Keratinocyte (primary cell): ENCODE measurements around the gene BDKRB2. TPM values are rescaled to one million over a fixed set of nuclear protein-coding genes. Genes with fewer than 3 reads are reported as not detected.

Experiments
- DNase-seq: peaks from one replicate; pipeline ENCODE4 v3.0.0-alpha.2; 2011; ENCODE audit warnings: low read depth, missing footprints, low spot score
- FAIRE-seq: peaks from 2 replicates; lab custom pipeline; 2011; peaks lifted over from hg19 to GRCh38; lab: Jason Lieb, UNC
- H2AFZ ChIP-seq: 2 replicates; pipeline ENCODE4 v1.6.0; 2012; ENCODE audit warnings: low read length, control low read depth, inconsistent platforms; ENCODE audit not compliant: control insufficient read depth
- H3K27ac ChIP-seq: 2 replicates; pipeline ENCODE4 v1.5.1; 2011; ENCODE audit warnings: low read length; ENCODE audit not compliant: control insufficient read depth, insufficient read depth
- H3K27me3 ChIP-seq: 3 replicates; pipeline ENCODE4 v1.6.0; 2011; ENCODE audit warnings: low read length; ENCODE audit not compliant: control insufficient read depth, insufficient read depth; ENCODE audit errors: extremely low read depth
- H3K36me3 ChIP-seq, 2 experiments: 2 replicates in 1 of 2; 3 replicates in 1 of 2; pipeline ENCODE4 v1.5.1; 2011; ENCODE audit warnings: low read length in 2 of 2, mild to moderate bottlenecking in 1 of 2; ENCODE audit not compliant: control insufficient read depth in 2 of 2, insufficient read depth in 2 of 2; ENCODE audit errors: extremely low read depth in 1 of 2
- H3K4me1 ChIP-seq: 3 replicates; pipeline ENCODE4 v1.5.1; 2011; ENCODE audit warnings: low read length; ENCODE audit not compliant: control insufficient read depth, insufficient read depth; ENCODE audit errors: extremely low read depth
- H3K4me2 ChIP-seq: 3 replicates; pipeline ENCODE4 v1.6.0; 2011; ENCODE audit warnings: low read depth, low read length; ENCODE audit not compliant: control insufficient read depth, insufficient read depth; ENCODE audit errors: extremely low read depth
- H3K4me3 ChIP-seq, 3 experiments: fragments of 200-600 bp in 1 of 3; sonication (generic) in 1 of 3; 2 replicates in 2 of 3; 3 replicates in 1 of 3; pipeline ENCODE4 v1.5.1; 2011 to 2016; ENCODE audit warnings: low read length in 3 of 3, mild to moderate bottlenecking in 3 of 3, control low read depth in 2 of 3, inconsistent platforms in 1 of 3, low read depth in 1 of 3, mixed read lengths in 1 of 3, mixed run types in 1 of 3, moderate library complexity in 1 of 3; ENCODE audit not compliant: control insufficient read depth in 2 of 3, insufficient read depth in 2 of 3; ENCODE audit errors: extremely low read depth in 1 of 3
- H3K79me2 ChIP-seq: 2 replicates; pipeline ENCODE4 v1.6.0; 2012; ENCODE audit warnings: low read length; ENCODE audit not compliant: control insufficient read depth, insufficient read depth
- H3K9ac ChIP-seq: 3 replicates; pipeline ENCODE4 v1.6.0; 2011; ENCODE audit warnings: low read length; ENCODE audit not compliant: control insufficient read depth, insufficient read depth; ENCODE audit errors: extremely low read depth
- H3K9me1 ChIP-seq: 3 replicates; pipeline ENCODE4 v1.6.0; 2011; ENCODE audit warnings: low read length; ENCODE audit not compliant: control insufficient read depth, insufficient read depth; ENCODE audit errors: extremely low read depth
- H3K9me3 ChIP-seq: 2 replicates; pipeline ENCODE4 v1.5.1; 2012; ENCODE audit warnings: low read depth, low read length; ENCODE audit not compliant: control insufficient read depth
- H4K20me1 ChIP-seq: 3 replicates; pipeline ENCODE4 v1.6.0; 2011; ENCODE audit warnings: low read length; ENCODE audit not compliant: control insufficient read depth, insufficient read depth; ENCODE audit errors: extremely low read depth
- CTCF ChIP-seq, 3 experiments: IDR thresholded peaks in 1 of 3; conservative IDR thresholded peaks in 1 of 3; optimal IDR thresholded peaks in 1 of 3; 2 replicates in 2 of 3; 3 replicates in 1 of 3; pipeline versions ENCODE3 to v1.5.1; 2011; ENCODE audit warnings: low read length in 3 of 3, mild to moderate bottlenecking in 3 of 3, moderate library complexity in 2 of 3, control low read depth in 1 of 3, inconsistent platforms in 1 of 3; ENCODE audit not compliant: insufficient read depth in 2 of 3; ENCODE audit errors: extremely low read depth in 1 of 3
- EZH2 ChIP-seq: IDR thresholded peaks from one replicate; pipeline ENCODE4 v1.6.1; 2012; ENCODE audit warnings: inconsistent platforms, mild to moderate bottlenecking, low read length, moderate library complexity
- dilution Hi-C: fragments of 300-500 bp; cut with MboI; formaldehyde crosslinking; loops from one replicate; pipeline ENCODE4 v1.7.0; 2020; ENCODE audit warnings: low sequenced_read_pairs; ENCODE audit not compliant: extremely low pct_ligation_motif_present
- polyA plus RNA-seq, 5 experiments: library from polyadenylated mRNA; depleted of rRNA in 3 of 5; stranded (reverse) in 3 of 5; stranded (forward) in 1 of 5; unstranded in 1 of 5; fragments of >200 nt; gene quantifications; 1 replicate in 1 of 5; 2 replicates in 3 of 5; 3 replicates in 1 of 5; pipeline versions ENCODE4 v1.2.1 to v1.2.3, GENCODE V29; 2011 to 2012; ENCODE audit warnings: missing spikeins in 2 of 5, low read depth in 1 of 5, low replicate concordance in 1 of 5

Gene BDKRB2
- polyA plus RNA-seq, 1 donor (not counting 4 experiments of a cell fraction or from before 2014, with no cell fraction given) = 13.2 TPM

- Histone ChIP-seq H3K4me2 (peak overlapping the region; percentile 59), H3K4me1 (peaks cover 47% of the 10 kb centered on the region), H3K36me3 (no peaks in the 10 kb centered on the region), H3K27ac (peak overlapping the region; percentile 94), H3K27me3 (no peaks in the 10 kb centered on the region), H3K9me3 (peaks cover 2% of the 10 kb centered on the region), H2AFZ (no peak overlapping the region), H3K79me2 (no peaks in the 10 kb centered on the region), H4K20me1 (no peaks in the 10 kb centered on the region), H3K4me3 (peak overlapping the region in 1 of 3 experiments; percentile 5), H3K9me1 (no peaks in the 10 kb centered on the region), H3K9ac (peak overlapping the region; percentile 45)
- DNase-seq = peak; percentile 96
- dilution Hi-C loops = no loop called here
- TF ChIP-seq EZH2 = no peak
- TF ChIP-seq CTCF (optimal IDR thresholded peaks at IDR 0.05 in 1 of 3, IDR thresholded peaks at IDR 0.05 in 1 of 3, conservative IDR thresholded peaks at IDR 0.05 in 1 of 3; ENCODE audit: extremely low read depth in 1 of 3, insufficient read depth in 2 of 3, low read length in 3 of 3) = no peak
- FAIRE-seq = peak; percentile 96
Observed at GRCh38 chr14:96267336-96267735, 62.7 kb downstream of the BDKRB2 start.

- DNase-seq (no peak), FAIRE-seq (peak; percentile 20)
- no peaks in the 10 kb centered on the region for H3K27me3 ChIP-seq
- TF ChIP-seq CTCF (optimal IDR thresholded peaks at IDR 0.05 in 1 of 3, IDR thresholded peaks at IDR 0.05 in 1 of 3, conservative IDR thresholded peaks at IDR 0.05 in 1 of 3; ENCODE audit: extremely low read depth in 1 of 3, insufficient read depth in 2 of 3, low read length in 3 of 3) (no peak), EZH2 (no peak)
- dilution Hi-C loops = no loop called here
- H3K27ac ChIP-seq = peak overlapping the region; percentile 94
- no peak overlapping the region for H2AFZ ChIP-seq
- peaks cover 47% of the 10 kb centered on the region for H3K4me1 ChIP-seq
- H3K79me2 ChIP-seq = no peaks in the 10 kb centered on the region
- peak overlapping the region; percentile 59 for H3K4me2 ChIP-seq
- H4K20me1 ChIP-seq = no peaks in the 10 kb centered on the region
- H3K36me3 ChIP-seq = no peaks in the 10 kb centered on the region
- H3K9me1 ChIP-seq = no peaks in the 10 kb centered on the region
- H3K9me3 ChIP-seq = peaks cover 2% of the 10 kb centered on the region
- H3K4me3 ChIP-seq = peak overlapping the region in 1 of 3 experiments; percentile 5
- H3K9ac ChIP-seq = peak overlapping the region; percentile 45
Observed at GRCh38 chr14:96267916-96268315, 63.3 kb downstream of the BDKRB2 start.
